ENCODE data around the gene AKR7A3. TPM values are rescaled to one million over a fixed set of nuclear protein-coding genes. Genes with fewer than 3 reads are reported as not detected.
"Not testable (repeated sequence)": the region's sequence is repeated elsewhere in the genome, so short reads cannot be mapped to it uniquely, and the experiment has no call there.

Gene AKR7A3
- polyA plus RNA-seq, 1 experiment: 0.37 TPM

- CTCF ChIA-PET: interaction anchor here (0.8 to 1.3 kb wide), 2 partner anchors 22 to 79 kb away, joined by 3 to 6 read pairs; no protein-coding TSS in a partner anchor
- no peak overlapping the region for H3K4me3 ChIP-seq (ENCODE audit: low read depth, low read length)
- no peaks in the 10 kb centered on the region for H3K27me3 ChIP-seq (ENCODE audit: control insufficient read depth, insufficient read depth, low read length)
- POLR2A ChIA-PET: no interaction called here
- TF ChIP-seq CTCF (IDR thresholded peaks at IDR 0.05; ENCODE audit: insufficient read depth, low read depth, low read length): no peak
- no peak for DNase-seq (ENCODE audit: low read depth)
- H3K36me3 ChIP-seq (ENCODE audit: control insufficient read depth, insufficient read depth, low read length): peaks cover 12% of the 10 kb centered on the region
Observed at GRCh38 chr1:19262744-19263143, 25.8 kb downstream of the AKR7A3 start.

GRCh38 chr1:19262047-19262446 is 26.5 kb downstream of the AKR7A3 start:
- H3K4me3 ChIP-seq (ENCODE audit: low read depth, low read length): no peak overlapping the region
- no peak for DNase-seq (ENCODE audit: low read depth)
- H3K27me3 ChIP-seq (ENCODE audit: control insufficient read depth, insufficient read depth, low read length): no peaks in the 10 kb centered on the region
- no peak for TF ChIP-seq CTCF (IDR thresholded peaks at IDR 0.05; ENCODE audit: insufficient read depth, low read depth, low read length)
- H3K36me3 ChIP-seq (ENCODE audit: control insufficient read depth, insufficient read depth, low read length): peaks cover 17% of the 10 kb centered on the region
- ChIA-PET POLR2A (no interaction called here), CTCF (interaction anchor here (0.6 kb wide), 1 partner anchor 389 kb away, joined by 3 read pairs; no protein-coding TSS in a partner anchor)

- CTCF ChIA-PET: interaction anchor here (0.5 to 1.6 kb wide), 3 partner anchors 50 to 391 kb away, joined by 3 to 5 read pairs (median 4); no protein-coding TSS in a partner anchor
- DNase-seq (ENCODE audit: low read depth): peak; percentile 75
- Histone ChIP-seq H3K4me3 (ENCODE audit: low read depth, low read length) (no peak overlapping the region), H3K36me3 (ENCODE audit: control insufficient read depth, insufficient read depth, low read length) (peaks cover 29% of the 10 kb centered on the region), H3K27me3 (ENCODE audit: control insufficient read depth, insufficient read depth, low read length) (no peaks in the 10 kb centered on the region)
- no peak for TF ChIP-seq CTCF (IDR thresholded peaks at IDR 0.05; ENCODE audit: insufficient read depth, low read depth, low read length)
- POLR2A ChIA-PET: interaction anchor here (0.7 kb wide), 1 partner anchor 131 kb away, joined by 4 read pairs; no protein-coding TSS in a partner anchor
Observed at GRCh38 chr1:19260211-19261138, 28.1 kb downstream of the AKR7A3 start.

- ChIA-PET POLR2A (no interaction called here), CTCF (no interaction called here)
- TF ChIP-seq CTCF (IDR thresholded peaks at IDR 0.05; ENCODE audit: insufficient read depth, low read depth, low read length): no peak
- H3K4me3 ChIP-seq (ENCODE audit: low read depth, low read length): no peak overlapping the region
- no peaks in the 10 kb centered on the region for H3K27me3 ChIP-seq (ENCODE audit: control insufficient read depth, insufficient read depth, low read length)
- DNase-seq (ENCODE audit: low read depth): no peak
- peaks cover 31% of the 10 kb centered on the region for H3K36me3 ChIP-seq (ENCODE audit: control insufficient read depth, insufficient read depth, low read length)
Observed at GRCh38 chr1:19258353-19258752, 30.2 kb downstream of the AKR7A3 start.

- no peak for TF ChIP-seq CTCF (IDR thresholded peaks at IDR 0.05; ENCODE audit: insufficient read depth, low read depth, low read length)
- ChIA-PET POLR2A (no interaction called here), CTCF (interaction anchor here (1.2 kb wide), 1 partner anchor 84 kb away, joined by 3 read pairs; no protein-coding TSS in a partner anchor)
- Histone ChIP-seq H3K36me3 (ENCODE audit: control insufficient read depth, insufficient read depth, low read length) (peaks cover 31% of the 10 kb centered on the region), H3K27me3 (ENCODE audit: control insufficient read depth, insufficient read depth, low read length) (no peaks in the 10 kb centered on the region), H3K4me3 (ENCODE audit: low read depth, low read length) (no peak overlapping the region)
- DNase-seq (ENCODE audit: low read depth): no peak
Observed at GRCh38 chr1:19257178-19257914, 31.2 kb downstream of the AKR7A3 start.

GRCh38 chr1:19256301-19256700 is 32.3 kb downstream of the AKR7A3 start:
- CTCF ChIA-PET: interaction anchor here (1.2 to 2.8 kb wide), 2 partner anchors 15 to 85 kb away, joined by 3 to 13 read pairs; no protein-coding TSS in a partner anchor
- POLR2A ChIA-PET; DNase-seq (ENCODE audit: low read depth); H3K27me3 ChIP-seq (ENCODE audit: control insufficient read depth, insufficient read depth, low read length); H3K4me3 ChIP-seq (ENCODE audit: low read depth, low read length): not testable (repeated sequence)
- peaks cover 31% of the 10 kb centered on the region for H3K36me3 ChIP-seq (ENCODE audit: control insufficient read depth, insufficient read depth, low read length)

Data from BJ (cell line).